ENCODE measurements around the gene RAD51AP2.
"Not testable (repeated sequence)": the region's sequence is repeated elsewhere in the genome, so short reads cannot be mapped to it uniquely, and the experiment has no call there.

RAD51AP2 gene

GRCh38 chr2:17538022-17538843 lies 20.0 kb upstream of the RAD51AP2 start:
- DNase-seq (ENCODE audit: low read depth in 2 of 2) = no peak

- no peak for DNase-seq (ENCODE audit: low read depth in 2 of 2)
Measured at GRCh38 chr2:17536416-17536815, 18.2 kb upstream of the RAD51AP2 start.

- no peak for DNase-seq (ENCODE audit: low read depth in 2 of 2)
Measured at GRCh38 chr2:17533546-17533945, 15.3 kb upstream of the RAD51AP2 start.

DNA sequence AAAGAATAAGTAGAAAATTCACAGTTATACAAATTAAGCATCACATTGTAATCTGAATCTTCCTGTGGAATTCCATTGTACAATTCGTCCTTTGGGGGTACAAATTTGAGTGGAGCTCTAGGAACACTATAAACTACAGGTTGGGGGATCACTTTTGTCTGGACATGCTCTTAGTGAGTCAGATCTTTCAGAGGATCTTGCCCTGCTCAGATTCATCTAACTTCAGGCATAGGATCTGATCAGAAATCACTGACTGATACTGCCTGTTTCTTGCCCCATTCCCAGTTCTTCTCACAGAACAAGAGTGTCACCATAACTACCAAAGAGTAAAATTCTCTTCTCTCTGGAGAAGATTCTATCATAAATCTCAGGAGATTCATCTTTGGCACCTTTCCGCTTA lies 11.5 kb upstream of the RAD51AP2 start:
- no peak for DNase-seq (ENCODE audit: low read depth in 2 of 2)

DNA sequence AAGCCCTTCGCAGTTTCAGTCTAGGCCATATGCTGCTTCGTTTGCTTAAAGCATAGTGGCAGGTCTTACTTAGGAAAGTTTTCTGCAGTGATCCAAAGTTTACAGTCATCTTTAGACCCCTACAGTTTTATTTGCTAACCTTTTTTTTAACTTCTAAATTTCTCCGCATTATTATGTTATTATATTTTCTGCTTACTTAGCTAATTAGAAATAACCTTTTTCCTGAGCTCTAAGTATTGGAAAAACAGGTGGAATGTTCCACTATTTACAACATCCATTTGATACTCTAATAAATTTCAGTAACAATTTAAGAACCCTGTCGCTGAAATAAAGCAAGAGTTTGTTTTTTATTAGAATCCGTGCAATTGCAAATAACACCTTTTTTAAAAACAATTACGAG lies 4.1 kb upstream of the RAD51AP2 start:
- no peak for DNase-seq (ENCODE audit: low read depth in 2 of 2)

GRCh38 chr2:17521621-17522020 lies 3.4 kb upstream of the RAD51AP2 start:
- no peak for DNase-seq (ENCODE audit: low read depth in 2 of 2)

- DNase-seq (ENCODE audit: low read depth in 2 of 2) = no peak
Measured at GRCh38 chr2:17520761-17521160, 2.5 kb upstream of the RAD51AP2 start.

DNA sequence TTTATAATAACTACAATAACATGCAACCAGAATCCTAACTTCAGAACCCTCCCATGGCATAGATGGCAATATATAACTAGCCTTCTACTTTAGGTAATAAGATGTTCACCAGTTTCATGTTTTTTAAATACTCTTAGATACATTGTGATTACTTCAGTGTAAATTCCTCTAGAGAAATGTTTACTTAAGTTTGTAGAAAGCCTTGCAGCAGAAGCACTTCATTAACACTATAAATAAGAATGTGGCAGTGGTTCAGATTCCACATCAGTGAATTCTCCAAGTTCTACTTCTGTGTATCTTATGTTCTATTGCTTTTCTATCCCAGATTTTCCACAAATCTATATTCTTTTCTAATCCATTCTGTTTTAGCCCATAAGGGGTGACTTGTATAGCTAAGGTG lies 1.2 kb upstream of the RAD51AP2 start:
- DNase-seq (ENCODE audit: low read depth in 2 of 2) = no peak

DNA sequence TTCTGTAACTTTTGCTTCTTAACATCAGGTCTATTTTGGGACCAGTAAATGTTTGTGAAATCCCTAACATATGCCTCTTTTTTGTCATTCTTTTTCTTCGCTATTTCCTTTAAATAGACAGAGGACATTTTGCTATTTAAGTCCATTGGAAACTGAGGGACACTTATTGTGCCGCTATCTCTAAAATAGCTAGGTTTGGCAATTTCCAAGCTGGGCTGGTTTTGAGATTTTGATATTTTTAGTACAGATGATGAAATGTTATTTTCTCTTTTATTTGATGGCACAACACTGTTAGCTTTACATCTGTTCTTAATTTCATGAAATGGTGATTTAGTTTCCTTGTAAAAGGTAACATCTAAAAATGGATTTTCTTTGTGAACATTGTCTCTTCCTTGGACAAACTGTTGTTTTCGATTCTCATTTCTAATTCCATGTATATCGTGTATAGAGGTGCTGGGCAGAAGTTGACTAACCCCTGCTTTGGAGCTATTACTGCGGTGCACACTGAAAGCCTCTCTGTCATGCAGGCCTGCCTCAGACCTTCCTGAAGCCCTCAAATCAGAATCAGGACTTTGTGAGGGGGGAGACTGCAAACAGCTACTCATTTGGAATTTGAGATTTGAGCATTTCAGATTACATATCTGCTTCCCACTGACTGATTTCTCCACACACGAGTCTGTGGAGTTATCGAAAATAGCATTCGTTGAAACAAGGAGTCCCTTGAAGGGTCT lies 594 bp downstream of the RAD51AP2 start:
- DNase-seq (ENCODE audit: low read depth in 2 of 2) = no peak

- DNase-seq (ENCODE audit: low read depth in 2 of 2) = no peak
Measured at GRCh38 chr2:17515652-17516051, 2.6 kb downstream of the RAD51AP2 start.

- DNase-seq (ENCODE audit: low read depth in 2 of 2) = no peak
Measured at GRCh38 chr2:17506736-17507616, 11.3 kb downstream of the RAD51AP2 start.

DNA sequence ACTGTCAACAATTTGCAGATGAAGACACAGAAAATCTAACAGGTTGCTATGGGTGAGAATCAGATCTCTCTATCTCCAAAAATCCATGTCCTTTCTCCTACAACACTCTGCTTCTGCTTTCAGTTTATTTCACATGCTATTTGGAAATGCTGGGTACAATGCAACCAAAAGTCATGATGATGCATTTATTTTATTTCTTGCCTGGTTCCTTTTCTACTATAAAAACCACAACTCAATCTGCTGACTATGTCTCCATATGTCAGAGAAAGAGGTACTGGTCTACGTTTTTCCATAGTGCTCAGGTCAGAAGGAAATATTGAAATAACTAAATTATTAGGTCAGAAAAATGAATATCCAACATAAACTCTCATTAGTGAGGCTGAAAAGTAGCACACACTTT lies 20.5 kb downstream of the RAD51AP2 start:
- no peak for DNase-seq (ENCODE audit: low read depth in 2 of 2)

DNA sequence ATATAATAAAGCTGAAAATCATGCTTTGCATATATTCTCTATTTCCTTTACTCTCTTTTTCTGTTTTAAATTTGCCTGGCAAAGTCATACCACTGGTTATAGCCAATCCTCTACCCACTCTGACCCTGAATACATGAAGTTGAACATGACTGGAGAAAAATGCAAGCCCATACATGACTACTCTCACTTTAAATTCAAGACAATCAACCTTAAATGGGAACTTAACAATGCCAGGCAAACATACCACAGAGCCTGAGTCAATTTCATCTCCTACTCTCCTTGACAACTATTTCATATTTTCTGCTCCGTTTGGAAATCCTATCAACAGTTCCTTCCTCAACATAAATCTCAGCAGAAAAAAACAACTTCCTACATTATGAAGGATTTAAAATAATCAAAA lies 22.6 kb downstream of the RAD51AP2 start:
- DNase-seq (ENCODE audit: low read depth in 2 of 2) = no peak

DNA sequence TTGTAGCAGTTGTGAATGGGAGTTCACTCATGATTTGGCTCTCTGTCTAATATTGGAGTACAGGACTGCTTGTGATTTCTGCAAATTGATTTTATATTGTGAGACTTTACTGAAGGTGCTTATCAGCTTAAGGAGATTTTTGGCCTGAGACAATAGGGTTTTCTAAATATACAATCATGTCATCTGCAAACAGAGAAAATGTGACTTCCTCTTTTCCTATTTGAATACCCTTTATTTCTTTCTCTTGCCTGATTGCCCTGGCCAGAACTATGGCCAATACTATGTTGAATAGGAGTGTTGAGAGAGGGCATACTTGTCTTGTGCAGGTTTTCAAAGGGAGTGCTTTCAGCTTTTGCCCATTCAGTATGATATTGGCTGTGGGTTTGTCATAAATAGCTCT lies 28.1 kb downstream of the RAD51AP2 start:
- not testable (repeated sequence) for DNase-seq (ENCODE audit: low read depth in 2 of 2)

DNA sequence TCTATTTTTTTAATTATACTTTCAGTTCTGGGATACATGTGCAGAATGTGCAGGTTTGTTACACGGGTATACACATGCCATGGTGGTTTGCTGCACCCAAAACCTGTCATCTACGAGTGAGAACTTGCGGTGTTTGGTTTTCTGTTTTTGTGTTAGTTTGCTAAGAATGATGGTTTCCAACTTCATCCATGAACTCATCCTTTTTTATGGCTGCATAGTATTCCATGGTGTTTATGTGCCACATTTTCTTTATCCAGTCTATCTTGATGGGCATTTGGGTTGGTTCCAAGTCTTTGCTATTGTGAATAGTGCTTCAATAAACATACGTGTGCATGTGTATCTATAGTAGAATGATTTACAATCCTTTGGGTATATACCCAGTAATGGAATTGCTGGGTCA lies 29.6 kb downstream of the RAD51AP2 start:
- DNase-seq (ENCODE audit: low read depth in 2 of 2) = not testable (repeated sequence)

DNA sequence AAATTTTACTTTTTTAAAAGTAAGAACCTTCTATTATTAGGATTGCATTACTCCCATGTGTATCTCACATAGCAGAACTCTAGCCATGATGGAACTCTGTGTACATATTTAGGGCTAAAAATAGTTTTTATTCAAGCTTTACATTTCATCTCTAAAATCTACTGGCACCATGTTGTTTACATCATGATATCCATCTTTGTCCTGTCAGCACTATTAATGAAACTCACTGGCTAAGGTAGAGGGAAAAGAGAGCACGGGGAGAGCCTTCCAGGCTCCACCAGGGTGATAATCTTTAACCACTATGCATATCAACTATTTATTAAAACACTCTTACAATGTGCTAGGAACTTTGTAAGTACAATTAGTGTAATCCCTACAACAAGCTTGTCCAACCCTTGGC lies 34.7 kb downstream of the RAD51AP2 start:
- DNase-seq (ENCODE audit: low read depth in 2 of 2) = no peak

- no peak for DNase-seq (ENCODE audit: low read depth in 2 of 2)
Measured at GRCh38 chr2:17482651-17483050, 35.6 kb downstream of the RAD51AP2 start.

GRCh38 chr2:17479875-17480274 lies 38.4 kb downstream of the RAD51AP2 start:
- no peak for DNase-seq (ENCODE audit: low read depth in 2 of 2)

GRCh38 chr2:17476830-17477229 lies 41.4 kb downstream of the RAD51AP2 start:
- no peak for DNase-seq (ENCODE audit: low read depth in 2 of 2)

DNA sequence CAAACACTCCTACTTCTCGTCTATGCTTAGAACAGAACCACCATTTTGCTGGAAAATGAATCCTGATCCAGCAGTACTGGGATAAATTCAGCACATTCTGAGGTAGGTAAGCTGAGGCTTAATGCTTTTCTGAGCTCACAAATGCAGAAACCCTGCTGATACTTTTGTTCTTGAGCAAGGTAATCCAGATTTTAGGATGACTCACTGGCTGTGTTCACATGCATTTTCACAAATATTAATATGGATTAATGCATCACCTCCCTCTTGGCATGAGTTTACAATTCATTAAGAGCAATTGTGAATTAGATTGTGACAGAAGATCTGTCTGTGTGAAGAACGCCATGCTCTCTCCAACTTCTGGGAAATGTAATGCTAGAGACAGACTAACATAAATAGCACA lies 42.2 kb downstream of the RAD51AP2 start:
- DNase-seq (ENCODE audit: low read depth in 2 of 2) = no peak

DNA sequence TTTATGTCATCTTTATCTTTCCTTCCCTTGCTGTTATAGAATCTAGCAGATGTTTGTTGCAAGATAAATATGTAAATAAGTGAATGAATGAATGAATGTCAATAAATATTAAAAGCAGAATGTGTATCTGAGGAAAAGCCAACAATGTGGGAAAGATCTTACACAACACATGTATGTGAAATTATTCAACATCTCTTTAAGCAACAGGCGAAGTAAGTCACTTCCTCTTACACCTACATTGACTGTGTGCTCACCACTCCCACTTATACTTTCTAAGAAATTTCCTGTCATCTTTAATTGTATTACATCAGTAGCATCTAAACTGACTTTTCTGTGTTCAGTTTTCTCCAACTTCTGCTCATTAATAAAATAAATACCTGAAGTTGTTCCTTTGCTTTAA lies 43.0 kb downstream of the RAD51AP2 start:
- DNase-seq (ENCODE audit: low read depth in 2 of 2) = no peak

GRCh38 chr2:17471979-17472378 lies 46.3 kb downstream of the RAD51AP2 start:
- DNase-seq (ENCODE audit: low read depth in 2 of 2) = no peak
